HepG2 (cell line): ENCODE results near the gene ARPC1A. TPM values are rescaled to one million over a fixed set of nuclear protein-coding genes. Genes with fewer than 3 reads are reported as not detected.

ENCODE experiments used
- AGO2 ChIP-seq: fragments of 200-400 bp; formaldehyde crosslinking; optimal IDR thresholded peaks from 2 replicates; pipeline ENCODE3; 2017; ENCODE audit warnings: mild to moderate bottlenecking, low read depth, low read length, moderate library complexity
- CC2D1A ChIP-seq: sonication (generic); formaldehyde crosslinking; IDR thresholded peaks from 2 replicates; pipeline ENCODE4 v1.8.1; 2023; ENCODE audit warnings: mild to moderate bottlenecking, missing genetic modification reagents
- CCAR2 ChIP-seq: fragments of 200-400 bp; formaldehyde crosslinking; optimal IDR thresholded peaks from 2 replicates; pipeline ENCODE3; 2018; ENCODE audit warnings: low read depth, mild to moderate bottlenecking, low read length, moderate library complexity
- EED ChIP-seq: sonication (generic); formaldehyde crosslinking; IDR thresholded peaks from 2 replicates; pipeline ENCODE4 v1.5.0; 2020; ENCODE audit warnings: mild to moderate bottlenecking, missing genetic modification reagents
- GABPB1 ChIP-seq: IDR thresholded peaks from 2 replicates; pipeline ENCODE4 v1.6.1; 2016; ENCODE audit warnings: mild to moderate bottlenecking, missing genetic modification reagents, moderate library complexity, missing compliant biosample characterization
- HNRNPK ChIP-seq: fragments of 200-400 bp; formaldehyde crosslinking; IDR thresholded peaks from 2 replicates; pipeline ENCODE4 v1.6.1; 2018; ENCODE audit warnings: low read length, low read depth, moderate library complexity, mild to moderate bottlenecking; ENCODE audit not compliant: poor library complexity, severe bottlenecking
- MZF1 ChIP-seq: sonication (generic); formaldehyde crosslinking; IDR thresholded peaks from 2 replicates; pipeline ENCODE4 v1.8.1; 2023; ENCODE audit warnings: mild to moderate bottlenecking, missing genetic modification reagents, borderline replicate concordance
- NFIB ChIP-seq: sonication (generic); formaldehyde crosslinking; IDR thresholded peaks from 2 replicates; pipeline ENCODE4 v1.9.0; 2021; ENCODE audit warnings: missing genetic modification reagents, mild to moderate bottlenecking, borderline replicate concordance
- RBM39 ChIP-seq: fragments of 200-400 bp; formaldehyde crosslinking; IDR thresholded peaks from one replicate; pipeline ENCODE4 v1.6.1; 2018; ENCODE audit warnings: antibody characterized with exemption, mild to moderate bottlenecking, low read depth, low read length; ENCODE audit not compliant: poor library complexity, severe bottlenecking
- ZNF143 ChIP-seq: sonication (generic); formaldehyde crosslinking; IDR thresholded peaks from 2 replicates; pipeline ENCODE4 v1.4.0; 2020; ENCODE audit warnings: missing genetic modification reagents
- polyA plus RNA-seq, 8 experiments: library from polyadenylated mRNA; depleted of rRNA in 3 of 8; stranded (reverse) in 7 of 8; unstranded in 1 of 8; fragments of >200 nt; fragmentation: Illumina TruSeq in 4 of 8; extraction: Trizol in 4 of 8; gene quantifications; 2 replicates each; pipeline versions ENCODE4 v1.2.1 to v1.2.3, GENCODE V29; 2011 to 2016; ENCODE audit warnings: low read depth in 4 of 8, missing spikeins in 1 of 8, mixed read lengths in 1 of 8; ENCODE audit not compliant: insufficient read depth in 1 of 8
- total RNA-seq, 5 experiments: library from RNA; depleted of rRNA; stranded (reverse); fragments of >200 nt; fragmentation: Illumina TruSeq; extraction: Trizol; gene quantifications; 2 replicates each; pipeline ENCODE4 v1.2.3, GENCODE V29; 2016; ENCODE audit warnings: low read depth in 1 of 5
- TF ChIP-seq, protein P1 (sequence below): sonication (generic); formaldehyde crosslinking; IDR thresholded peaks from 2 replicates; pipeline ENCODE4 v1.8.1; 2022; ENCODE audit warnings: low read depth, mild to moderate bottlenecking, missing genetic modification reagents
- TF ChIP-seq, protein P2 (sequence below): sonication (generic); formaldehyde crosslinking; IDR thresholded peaks from 2 replicates; pipeline ENCODE4 v1.4.0; 2020; ENCODE audit warnings: missing genetic modification reagents, borderline replicate concordance
- TF ChIP-seq, protein P3 (sequence below): sonication (generic); formaldehyde crosslinking; IDR thresholded peaks from 2 replicates; pipeline ENCODE4 v1.5.0; 2020; ENCODE audit warnings: mild to moderate bottlenecking, missing genetic modification reagents, borderline replicate concordance
- TF ChIP-seq, protein P4 (sequence below): sonication (generic); formaldehyde crosslinking; conservative IDR thresholded peaks from 2 replicates; pipeline ENCODE4 v1.8.0; 2022; ENCODE audit warnings: low read depth, missing genetic modification reagents

ARPC1A gene
- total and polyA plus RNA-seq, 2 of the 13 experiments (the other 11 are each of a cell fraction or from before 2014, with no cell fraction given): 44.3 to 88.5 TPM

GRCh38 chr7:99380823-99381663 lies 55.3 kb downstream of the ARPC1A start (continued):
- TF ChIP-seq CC2D1A (CRISPR knock-in tag) (no peak), CCAR2 (no peak), GABPB1 (CRISPR knock-in tag) (peak; percentile 29; the same call in 1 of the 2 replicates), MZF1 (CRISPR knock-in tag) (no peak), EED (CRISPR knock-in tag) (no peak), NFIB (CRISPR knock-in tag) (no peak), HNRNPK (no peak), AGO2 (peak; percentile 65), ZNF143 (CRISPR knock-in tag) (no peak), RBM39 (no peak)
- TF ChIP-seq, protein P1, sequence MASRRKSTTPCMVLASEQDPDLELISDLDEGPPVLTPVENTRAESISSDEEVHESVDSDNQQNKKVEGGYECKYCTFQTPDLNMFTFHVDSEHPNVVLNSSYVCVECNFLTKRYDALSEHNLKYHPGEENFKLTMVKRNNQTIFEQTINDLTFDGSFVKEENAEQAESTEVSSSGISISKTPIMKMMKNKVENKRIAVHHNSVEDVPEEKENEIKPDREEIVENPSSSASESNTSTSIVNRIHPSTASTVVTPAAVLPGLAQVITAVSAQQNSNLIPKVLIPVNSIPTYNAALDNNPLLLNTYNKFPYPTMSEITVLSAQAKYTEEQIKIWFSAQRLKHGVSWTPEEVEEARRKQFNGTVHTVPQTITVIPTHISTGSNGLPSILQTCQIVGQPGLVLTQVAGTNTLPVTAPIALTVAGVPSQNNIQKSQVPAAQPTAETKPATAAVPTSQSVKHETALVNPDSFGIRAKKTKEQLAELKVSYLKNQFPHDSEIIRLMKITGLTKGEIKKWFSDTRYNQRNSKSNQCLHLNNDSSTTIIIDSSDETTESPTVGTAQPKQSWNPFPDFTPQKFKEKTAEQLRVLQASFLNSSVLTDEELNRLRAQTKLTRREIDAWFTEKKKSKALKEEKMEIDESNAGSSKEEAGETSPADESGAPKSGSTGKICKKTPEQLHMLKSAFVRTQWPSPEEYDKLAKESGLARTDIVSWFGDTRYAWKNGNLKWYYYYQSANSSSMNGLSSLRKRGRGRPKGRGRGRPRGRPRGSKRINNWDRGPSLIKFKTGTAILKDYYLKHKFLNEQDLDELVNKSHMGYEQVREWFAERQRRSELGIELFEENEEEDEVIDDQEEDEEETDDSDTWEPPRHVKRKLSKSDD (CRISPR knock-in tag): 0 out of 2 replicates have a peak, but pooled peaks have one; percentile 39
- TF ChIP-seq, protein P2, sequence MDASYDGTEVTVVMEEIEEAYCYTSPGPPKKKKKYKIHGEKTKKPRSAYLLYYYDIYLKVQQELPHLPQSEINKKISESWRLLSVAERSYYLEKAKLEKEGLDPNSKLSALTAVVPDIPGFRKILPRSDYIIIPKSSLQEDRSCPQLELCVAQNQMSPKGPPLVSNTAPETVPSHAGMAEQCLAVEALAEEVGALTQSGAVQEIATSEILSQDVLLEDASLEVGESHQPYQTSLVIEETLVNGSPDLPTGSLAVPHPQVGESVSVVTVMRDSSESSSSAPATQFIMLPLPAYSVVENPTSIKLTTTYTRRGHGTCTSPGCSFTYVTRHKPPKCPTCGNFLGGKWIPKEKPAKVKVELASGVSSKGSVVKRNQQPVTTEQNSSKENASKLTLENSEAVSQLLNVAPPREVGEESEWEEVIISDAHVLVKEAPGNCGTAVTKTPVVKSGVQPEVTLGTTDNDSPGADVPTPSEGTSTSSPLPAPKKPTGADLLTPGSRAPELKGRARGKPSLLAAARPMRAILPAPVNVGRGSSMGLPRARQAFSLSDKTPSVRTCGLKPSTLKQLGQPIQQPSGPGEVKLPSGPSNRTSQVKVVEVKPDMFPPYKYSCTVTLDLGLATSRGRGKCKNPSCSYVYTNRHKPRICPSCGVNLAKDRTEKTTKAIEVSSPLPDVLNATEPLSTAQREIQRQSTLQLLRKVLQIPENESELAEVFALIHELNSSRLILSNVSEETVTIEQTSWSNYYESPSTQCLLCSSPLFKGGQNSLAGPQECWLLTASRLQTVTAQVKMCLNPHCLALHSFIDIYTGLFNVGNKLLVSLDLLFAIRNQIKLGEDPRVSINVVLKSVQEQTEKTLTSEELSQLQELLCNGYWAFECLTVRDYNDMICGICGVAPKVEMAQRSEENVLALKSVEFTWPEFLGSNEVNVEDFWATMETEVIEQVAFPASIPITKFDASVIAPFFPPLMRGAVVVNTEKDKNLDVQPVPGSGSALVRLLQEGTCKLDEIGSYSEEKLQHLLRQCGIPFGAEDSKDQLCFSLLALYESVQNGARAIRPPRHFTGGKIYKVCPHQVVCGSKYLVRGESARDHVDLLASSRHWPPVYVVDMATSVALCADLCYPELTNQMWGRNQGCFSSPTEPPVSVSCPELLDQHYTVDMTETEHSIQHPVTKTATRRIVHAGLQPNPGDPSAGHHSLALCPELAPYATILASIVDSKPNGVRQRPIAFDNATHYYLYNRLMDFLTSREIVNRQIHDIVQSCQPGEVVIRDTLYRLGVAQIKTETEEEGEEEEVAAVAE (CRISPR knock-in tag): no peak
- TF ChIP-seq, protein P3, sequence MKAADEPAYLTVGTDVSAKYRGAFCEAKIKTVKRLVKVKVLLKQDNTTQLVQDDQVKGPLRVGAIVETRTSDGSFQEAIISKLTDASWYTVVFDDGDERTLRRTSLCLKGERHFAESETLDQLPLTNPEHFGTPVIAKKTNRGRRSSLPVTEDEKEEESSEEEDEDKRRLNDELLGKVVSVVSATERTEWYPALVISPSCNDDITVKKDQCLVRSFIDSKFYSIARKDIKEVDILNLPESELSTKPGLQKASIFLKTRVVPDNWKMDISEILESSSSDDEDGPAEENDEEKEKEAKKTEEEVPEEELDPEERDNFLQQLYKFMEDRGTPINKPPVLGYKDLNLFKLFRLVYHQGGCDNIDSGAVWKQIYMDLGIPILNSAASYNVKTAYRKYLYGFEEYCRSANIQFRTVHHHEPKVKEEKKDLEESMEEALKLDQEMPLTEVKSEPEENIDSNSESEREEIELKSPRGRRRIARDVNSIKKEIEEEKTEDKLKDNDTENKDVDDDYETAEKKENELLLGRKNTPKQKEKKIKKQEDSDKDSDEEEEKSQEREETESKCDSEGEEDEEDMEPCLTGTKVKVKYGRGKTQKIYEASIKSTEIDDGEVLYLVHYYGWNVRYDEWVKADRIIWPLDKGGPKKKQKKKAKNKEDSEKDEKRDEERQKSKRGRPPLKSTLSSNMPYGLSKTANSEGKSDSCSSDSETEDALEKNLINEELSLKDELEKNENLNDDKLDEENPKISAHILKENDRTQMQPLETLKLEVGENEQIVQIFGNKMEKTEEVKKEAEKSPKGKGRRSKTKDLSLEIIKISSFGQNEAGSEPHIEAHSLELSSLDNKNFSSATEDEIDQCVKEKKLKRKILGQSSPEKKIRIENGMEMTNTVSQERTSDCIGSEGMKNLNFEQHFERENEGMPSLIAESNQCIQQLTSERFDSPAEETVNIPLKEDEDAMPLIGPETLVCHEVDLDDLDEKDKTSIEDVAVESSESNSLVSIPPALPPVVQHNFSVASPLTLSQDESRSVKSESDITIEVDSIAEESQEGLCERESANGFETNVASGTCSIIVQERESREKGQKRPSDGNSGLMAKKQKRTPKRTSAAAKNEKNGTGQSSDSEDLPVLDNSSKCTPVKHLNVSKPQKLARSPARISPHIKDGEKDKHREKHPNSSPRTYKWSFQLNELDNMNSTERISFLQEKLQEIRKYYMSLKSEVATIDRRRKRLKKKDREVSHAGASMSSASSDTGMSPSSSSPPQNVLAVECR (CRISPR knock-in tag): 0 out of 2 replicates have a peak, but pooled peaks have one; percentile 46
- TF ChIP-seq, protein P4, sequence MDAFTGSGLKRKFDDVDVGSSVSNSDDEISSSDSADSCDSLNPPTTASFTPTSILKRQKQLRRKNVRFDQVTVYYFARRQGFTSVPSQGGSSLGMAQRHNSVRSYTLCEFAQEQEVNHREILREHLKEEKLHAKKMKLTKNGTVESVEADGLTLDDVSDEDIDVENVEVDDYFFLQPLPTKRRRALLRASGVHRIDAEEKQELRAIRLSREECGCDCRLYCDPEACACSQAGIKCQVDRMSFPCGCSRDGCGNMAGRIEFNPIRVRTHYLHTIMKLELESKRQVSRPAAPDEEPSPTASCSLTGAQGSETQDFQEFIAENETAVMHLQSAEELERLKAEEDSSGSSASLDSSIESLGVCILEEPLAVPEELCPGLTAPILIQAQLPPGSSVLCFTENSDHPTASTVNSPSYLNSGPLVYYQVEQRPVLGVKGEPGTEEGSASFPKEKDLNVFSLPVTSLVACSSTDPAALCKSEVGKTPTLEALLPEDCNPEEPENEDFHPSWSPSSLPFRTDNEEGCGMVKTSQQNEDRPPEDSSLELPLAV (CRISPR knock-in tag): no peak
